T-cell (primary cell): Measurements from ENCODE around the gene POLR2F. TPM values are rescaled to one million over a fixed set of nuclear protein-coding genes. Genes with fewer than 3 reads are reported as not detected.
A peak's percentile ranks its signal among the peaks of the same experiment; 100 is the strongest.
"Not testable (repeated sequence)": the region's sequence is repeated elsewhere in the genome, so short reads cannot be mapped to it uniquely, and the experiment has no call there.

Experiments used
- ATAC-seq, 4 experiments: fragments of 200-7000 bp in 3 of 4; fragments of 150-1000 bp in 1 of 4; cut with Tn5 transposase; replicated peaks in 1 of 4; 1 replicate in 3 of 4; 2 replicates in 1 of 4; pipeline ENCODE4 v1.10.0; 2021; ENCODE audit warnings: moderate library complexity in 3 of 4, mild to moderate bottlenecking in 2 of 4, moderate number of reproducible peaks in 1 of 4
- CTCF ChIA-PET, 2 donors: fragments of 300-600 bp; sonication (Branson Sonifier 250); formaldehyde crosslinking; loops; one replicate each; lab custom pipeline; 2022; ENCODE audit warnings: antibody characterized with exemption in 2 of 2; lab: Charles Lee
- POLR2A ChIA-PET, 2 donors: fragments of 300-600 bp; sonication (Branson Sonifier 250); formaldehyde crosslinking; loops; one replicate each; lab custom pipeline; 2022; ENCODE audit warnings: antibody characterized with exemption in 2 of 2; lab: Charles Lee
- DNase-seq, 35 experiments: peaks; one replicate each; pipeline versions ENCODE4 v3.0.0 to v3.0.0-alpha.2; 2013 to 2023
- H3K27ac ChIP-seq: one replicate; pipeline ENCODE4 v1.5.1; 2013; ENCODE audit warnings: low read length
- H3K27me3 ChIP-seq, 2 experiments: replicated peaks in 1 of 2; 1 replicate in 1 of 2; 2 replicates in 1 of 2; pipeline versions ENCODE4 v1.6.1 to v1.7.0; 2013; ENCODE audit warnings: low read length in 1 of 2, mixed read lengths in 1 of 2; ENCODE audit not compliant: control insufficient read depth in 2 of 2, insufficient read depth in 2 of 2; ENCODE audit errors: extremely low read depth in 1 of 2
- H3K36me3 ChIP-seq, 2 donors: 1 replicate in 1 of 2; 2 replicates in 1 of 2; pipeline versions ENCODE4 v1.6.1 to v1.7.0; 2013; ENCODE audit warnings: low read length in 1 of 2; ENCODE audit not compliant: control insufficient read depth in 2 of 2, insufficient read depth in 1 of 2; ENCODE audit errors: extremely low read depth in 1 of 2
- H3K4me1 ChIP-seq, 2 experiments: 1 replicate in 1 of 2; 2 replicates in 1 of 2; pipeline versions ENCODE4 v1.6.1 to v1.7.0; 2013; ENCODE audit warnings: low read length in 2 of 2, mixed read lengths in 1 of 2; ENCODE audit not compliant: insufficient read depth in 2 of 2, control insufficient read depth in 1 of 2; ENCODE audit errors: extremely low read depth in 1 of 2
- H3K4me3 ChIP-seq, 2 donors: 1 replicate in 1 of 2; 2 replicates in 1 of 2; pipeline versions ENCODE4 v1.5.1 to v1.7.0; 2013; ENCODE audit warnings: mild to moderate bottlenecking in 2 of 2, low read length in 1 of 2, moderate library complexity in 1 of 2; ENCODE audit not compliant: control insufficient read depth in 1 of 2; ENCODE audit errors: extremely low read depth in 1 of 2
- H3K9me3 ChIP-seq: 2 replicates; pipeline ENCODE4 v1.7.0; 2013
- H3K27ac Mint-ChIP-seq, 2 donors: one replicate each; pipeline ENCODE4 v1.8.0; 2020 to 2021; ENCODE audit warnings: mild to moderate bottlenecking in 2 of 2, mixed read lengths in 2 of 2
- H3K27me3 Mint-ChIP-seq, 2 donors: one replicate each; pipeline ENCODE4 v1.8.0; 2021 to 2022; ENCODE audit warnings: mixed read lengths in 2 of 2
- H3K36me3 Mint-ChIP-seq: one replicate; pipeline ENCODE4 v1.8.0; 2021; ENCODE audit warnings: mixed read lengths
- H3K4me1 Mint-ChIP-seq, 3 donors: one replicate each; pipeline ENCODE4 v1.8.0; 2020 to 2022; ENCODE audit warnings: mixed read lengths in 3 of 3, mild to moderate bottlenecking in 1 of 3
- H3K4me3 Mint-ChIP-seq, 3 donors: one replicate each; pipeline ENCODE4 v1.8.0; 2020 to 2022; ENCODE audit warnings: mild to moderate bottlenecking in 3 of 3, mixed read lengths in 3 of 3, moderate library complexity in 3 of 3
- H3K9me3 Mint-ChIP-seq, 3 donors: one replicate each; pipeline ENCODE4 v1.8.0; 2020 to 2022; ENCODE audit warnings: mixed read lengths in 3 of 3
- WGBS: methylation state at CpG from one replicate; pipeline ENCODE4 v1.1.5; 2013; ENCODE audit warnings: missing lambda C conversion rate; ENCODE audit not compliant: insufficient coverage; 5-methylcytosine and 5-hydroxymethylcytosine counted together
- total RNA-seq, 35 experiments: library from RNA in 6 of 35; stranded (reverse) in 6 of 35; fragments of 120-200 nt in 1 of 35; gene quantifications; one replicate each; pipeline versions ENCODE4 v1.2.1 to v1.2.4 and lab custom pipeline; 2013 to 2026

The POLR2F gene
- total RNA-seq, 5 donors from 2014 or later (not counting 1 experiment from before 2014, with no cell fraction given) = 31.4 to 54.5 (median 49.4) TPM

DNA sequence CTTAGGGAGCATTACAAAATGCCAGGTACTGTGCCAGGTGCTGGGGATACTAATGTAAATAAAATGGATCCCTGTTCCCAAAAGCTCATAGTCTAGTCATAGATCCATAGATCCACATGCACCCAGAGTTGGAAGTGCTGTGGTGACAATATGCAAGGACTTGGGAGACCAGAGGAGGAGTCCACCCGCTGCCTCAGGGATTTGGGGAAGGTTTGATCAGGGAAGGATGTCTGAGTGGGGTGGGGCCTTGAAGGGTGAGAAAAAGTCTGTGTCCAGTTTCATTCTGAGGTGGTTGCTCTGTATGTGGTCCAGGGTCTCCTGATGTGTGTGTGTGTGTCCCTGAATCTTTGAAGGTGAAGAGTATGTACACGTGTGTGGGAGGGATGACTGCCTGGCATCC is 21.7 kb downstream of the POLR2F start:
- H3K9me3 Mint-ChIP-seq = no peaks in the 10 kb centered on the region
- peaks cover 0 to 8% (median 1%) of the 10 kb centered on the region in 3 donors for H3K4me1 Mint-ChIP-seq
- H3K4me1 ChIP-seq = no peaks in the 10 kb centered on the region
- ChIA-PET POLR2A (no interaction called here), CTCF (no interaction called here)
- no peak overlapping the region for H3K27ac Mint-ChIP-seq
- peaks cover 0 to 14% of the 10 kb centered on the region in 2 donors for H3K36me3 ChIP-seq
- no peaks in the 10 kb centered on the region for H3K27me3 Mint-ChIP-seq
- no peaks in the 10 kb centered on the region for H3K9me3 ChIP-seq
- H3K27ac ChIP-seq = no peak overlapping the region
- no peaks in the 10 kb centered on the region for H3K27me3 ChIP-seq
- WGBS = 95% methylated on average over 2 of the region's 2 CpGs
- ATAC-seq (no peak), DNase-seq (no peak)
- H3K4me3 ChIP-seq = no peak overlapping the region
- H3K36me3 Mint-ChIP-seq = peaks cover 27% of the 10 kb centered on the region
- H3K4me3 Mint-ChIP-seq = no peak overlapping the region

DNA sequence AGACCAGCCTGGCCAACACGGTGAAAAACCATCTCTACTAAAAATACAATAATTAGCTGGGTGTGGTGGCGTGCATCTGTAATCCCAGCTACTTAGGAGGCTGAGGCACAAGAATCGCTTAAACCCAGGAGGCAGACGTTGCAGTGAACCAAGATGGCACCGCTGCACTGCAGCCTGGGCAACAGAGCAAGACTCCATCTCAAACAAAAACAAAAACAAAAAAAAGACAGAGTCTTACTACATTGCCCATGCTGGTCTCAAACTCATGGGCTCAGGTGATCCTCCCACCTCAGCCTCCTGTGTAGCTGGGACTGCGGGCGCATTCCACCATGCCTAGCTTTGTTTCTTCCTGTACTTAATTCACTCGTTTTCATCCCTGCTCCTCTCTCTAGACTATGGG is 22.5 kb downstream of the POLR2F start:
- not testable (repeated sequence) for ATAC-seq

DNA sequence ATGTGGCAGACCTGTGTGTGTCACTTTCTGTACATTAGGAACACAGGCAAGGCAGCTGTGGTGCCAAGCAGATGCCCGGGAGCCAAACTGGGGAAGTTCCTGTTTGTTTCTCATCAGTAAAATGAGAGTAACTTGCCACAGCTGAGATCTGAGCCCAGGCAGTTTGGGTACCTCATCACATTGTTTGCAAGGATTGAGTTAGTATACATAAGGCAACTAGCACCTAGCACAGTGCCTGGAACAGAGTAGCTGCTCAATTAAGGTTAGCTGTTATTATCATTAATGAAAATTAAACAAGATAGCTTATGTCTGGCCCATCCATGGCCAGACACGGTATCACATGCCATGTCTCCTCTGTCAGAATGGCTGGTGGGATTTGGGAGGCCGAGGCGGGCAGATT is 23.0 kb downstream of the POLR2F start:
- ChIA-PET CTCF (no interaction called here), POLR2A (no interaction called here)
- Mint-ChIP-seq H3K4me3 (no peak overlapping the region), H3K27me3 (no peaks in the 10 kb centered on the region), H3K27ac (no peak overlapping the region), H3K9me3 (no peaks in the 10 kb centered on the region), H3K36me3 (peaks cover 23% of the 10 kb centered on the region), H3K4me1 (peaks cover 0 to under 1% (median 0%) of the 10 kb centered on the region in 3 donors)
- Histone ChIP-seq H3K27ac (no peak overlapping the region), H3K9me3 (no peaks in the 10 kb centered on the region), H3K4me1 (no peaks in the 10 kb centered on the region), H3K4me3 (no peak overlapping the region), H3K27me3 (no peaks in the 10 kb centered on the region), H3K36me3 (peaks cover 0 to 14% of the 10 kb centered on the region in 2 donors)
- DNase-seq (no peak), ATAC-seq (no peak)
- WGBS = 96% methylated on average over 4 of the region's 4 CpGs

More for the DNA sequence above, 22.5 kb downstream of the POLR2F start:
- CTCF ChIA-PET, H3K4me1 Mint-ChIP-seq, H3K27ac ChIP-seq, H3K9me3 ChIP-seq, H3K9me3 Mint-ChIP-seq, H3K4me1 ChIP-seq, POLR2A ChIA-PET, H3K27me3 Mint-ChIP-seq, H3K4me3 Mint-ChIP-seq, DNase-seq, H3K4me3 ChIP-seq, H3K27me3 ChIP-seq: not testable (repeated sequence)
- Mint-ChIP-seq H3K27ac (peak overlapping the region in 1 of 2 donors; percentile 2), H3K36me3 (peaks cover 28% of the 10 kb centered on the region)
- 93% methylated on average over 3 of the region's 8 CpGs for WGBS
- peaks cover 0 to 14% of the 10 kb centered on the region in 2 donors for H3K36me3 ChIP-seq

DNA sequence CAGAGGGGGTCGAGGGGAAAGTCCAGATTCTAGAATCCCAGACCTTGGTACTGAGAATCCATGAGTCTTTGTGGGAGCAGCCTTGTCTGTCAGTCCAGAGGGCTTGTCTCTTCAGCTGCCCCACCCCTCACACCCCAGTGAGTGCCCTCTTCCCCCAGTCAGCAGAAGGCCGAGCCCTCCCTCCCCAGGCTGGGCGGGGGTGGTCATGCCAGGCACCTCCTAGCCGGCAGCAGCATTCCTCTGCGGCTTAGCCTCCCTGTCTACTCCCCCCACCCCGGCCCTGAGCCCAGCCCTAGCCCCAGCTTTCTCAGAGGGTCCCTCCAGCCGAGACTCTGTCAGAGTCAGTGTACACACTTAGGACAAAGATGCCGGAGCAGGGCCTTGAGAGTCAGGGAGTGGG is 26.3 kb downstream of the POLR2F start:
- Histone ChIP-seq H3K4me1 (no peaks in the 10 kb centered on the region), H3K27ac (no peak overlapping the region), H3K9me3 (no peaks in the 10 kb centered on the region), H3K36me3 (peaks cover 0 to 6% of the 10 kb centered on the region in 2 donors), H3K4me3 (no peak overlapping the region), H3K27me3 (no peaks in the 10 kb centered on the region)
- no peaks in the 10 kb centered on the region for H3K27me3 Mint-ChIP-seq
- CTCF ChIA-PET = no interaction called here
- POLR2A ChIA-PET = no interaction called here
- ATAC-seq (no peak), DNase-seq (no peak)
- 64% methylated on average over 2 of the region's 8 CpGs for WGBS
- no peak overlapping the region for H3K27ac Mint-ChIP-seq
- no peaks in the 10 kb centered on the region for H3K9me3 Mint-ChIP-seq
- H3K36me3 Mint-ChIP-seq = peaks cover 19% of the 10 kb centered on the region
- H3K4me3 Mint-ChIP-seq = no peak overlapping the region
- H3K4me1 Mint-ChIP-seq = no peaks in the 10 kb centered on the region

DNA sequence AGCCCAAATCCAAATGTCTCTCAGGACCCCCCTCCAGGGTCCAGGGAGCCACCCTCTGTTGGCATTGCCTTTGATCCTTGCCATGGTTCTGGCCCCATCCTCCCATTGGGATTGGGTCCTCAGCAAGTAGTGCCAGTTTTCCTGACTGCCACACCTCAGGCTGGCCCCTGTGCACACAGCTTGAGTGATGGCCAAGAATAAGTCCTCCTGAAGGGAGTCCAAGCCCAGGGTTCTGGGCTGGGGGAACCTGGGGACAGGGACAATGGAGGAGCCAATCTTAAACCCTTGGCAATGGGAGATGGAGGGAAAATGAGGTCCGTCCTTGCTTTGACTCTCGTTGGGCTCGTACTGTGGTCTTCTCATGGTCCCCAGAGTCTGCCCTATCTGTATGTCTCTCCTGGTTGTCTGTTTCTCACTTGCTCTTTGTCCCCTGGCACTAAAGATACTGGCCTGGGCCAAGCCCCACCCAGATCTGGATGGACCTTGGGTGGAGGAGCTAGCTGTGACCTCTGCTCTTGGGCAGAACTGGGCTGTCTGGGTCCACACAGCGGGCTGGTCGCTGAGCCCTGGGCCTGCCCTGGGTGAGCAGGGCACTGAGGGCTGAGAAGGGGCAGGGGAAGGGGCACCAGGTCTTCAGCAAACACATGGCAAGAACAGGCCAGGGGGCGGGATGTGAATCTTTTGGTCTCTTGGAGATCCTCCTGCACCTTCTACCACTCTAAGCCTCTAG is 27.9 kb downstream of the POLR2F start:
- ATAC-seq (no peak), DNase-seq (no peak)
- H3K36me3 ChIP-seq = no peaks in the 10 kb centered on the region
- 96% methylated on average over 5 of the region's 6 CpGs for WGBS
- Mint-ChIP-seq H3K36me3 (peaks cover 12% of the 10 kb centered on the region), H3K4me1 (no peaks in the 10 kb centered on the region), H3K4me3 (no peak overlapping the region), H3K9me3 (no peaks in the 10 kb centered on the region), H3K27ac (no peak overlapping the region), H3K27me3 (no peaks in the 10 kb centered on the region)
- ChIA-PET CTCF (no interaction called here), POLR2A (no interaction called here)
- no peaks in the 10 kb centered on the region for H3K9me3 ChIP-seq
- H3K4me1 ChIP-seq = no peaks in the 10 kb centered on the region
- H3K27ac ChIP-seq = no peak overlapping the region
- no peaks in the 10 kb centered on the region for H3K27me3 ChIP-seq
- H3K4me3 ChIP-seq = no peak overlapping the region

DNA sequence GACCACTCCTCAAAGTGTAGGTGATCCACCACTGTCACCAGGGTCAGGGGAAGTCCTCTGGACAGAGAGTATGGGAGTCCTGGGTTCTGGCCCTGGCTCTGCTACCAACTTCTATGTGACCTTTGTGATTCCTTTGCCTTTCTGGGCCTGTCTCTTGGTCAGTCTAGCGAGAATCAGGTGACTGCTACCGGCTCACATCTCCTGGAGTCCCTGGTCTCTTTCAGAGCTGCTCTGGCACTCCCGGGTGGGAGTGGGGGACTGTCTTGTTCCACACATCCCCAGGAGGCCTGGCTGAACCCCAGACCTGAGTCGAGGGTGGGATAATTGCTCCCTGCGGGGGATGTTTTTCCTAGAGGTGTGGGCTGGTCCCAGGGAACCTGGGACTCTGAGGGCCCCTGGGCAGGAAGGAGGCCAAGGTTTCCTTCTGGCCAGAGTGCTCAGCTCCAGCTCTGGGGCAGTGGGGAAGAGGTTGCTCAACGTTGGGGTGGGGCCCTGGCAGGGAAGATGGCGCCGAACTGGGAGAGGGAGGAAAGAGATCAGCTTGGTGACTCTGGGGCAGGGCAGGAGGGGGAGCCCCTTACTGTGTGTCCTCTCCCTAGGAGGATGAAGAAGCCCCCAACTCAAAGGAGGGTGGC is 28.8 kb downstream of the POLR2F start:
- no peaks in the 10 kb centered on the region for H3K9me3 Mint-ChIP-seq
- no peaks in the 10 kb centered on the region for H3K27me3 Mint-ChIP-seq
- CTCF ChIA-PET = no interaction called here
- H3K36me3 ChIP-seq = no peaks in the 10 kb centered on the region
- H3K27ac Mint-ChIP-seq = no peak overlapping the region
- H3K4me3 ChIP-seq = no peak overlapping the region
- no peak overlapping the region for H3K4me3 Mint-ChIP-seq
- H3K4me1 ChIP-seq = no peaks in the 10 kb centered on the region
- DNase-seq (no peak), ATAC-seq (no peak)
- WGBS = 89% methylated on average over 7 of the region's 8 CpGs
- H3K9me3 ChIP-seq = no peaks in the 10 kb centered on the region
- H3K27me3 ChIP-seq = no peaks in the 10 kb centered on the region
- H3K36me3 Mint-ChIP-seq = peaks cover 12% of the 10 kb centered on the region
- H3K4me1 Mint-ChIP-seq = no peaks in the 10 kb centered on the region
- POLR2A ChIA-PET = no interaction called here
- H3K27ac ChIP-seq = no peak overlapping the region
